Astrocyte (in vitro differentiated cells and primary cell): ENCODE data around the gene SEMA4D.

Experiments
- CTCF ChIP-seq: IDR thresholded peaks from 2 replicates; pipeline ENCODE4 v1.5.1; 2011; ENCODE audit warnings: low read depth, mild to moderate bottlenecking, inconsistent platforms, low read length, moderate library complexity; ENCODE audit not compliant: insufficient read depth
- EZH2 ChIP-seq: IDR thresholded peaks from 2 replicates; pipeline ENCODE4 v1.6.1; 2012; ENCODE audit warnings: mild to moderate bottlenecking, low read length, inconsistent platforms; ENCODE audit not compliant: insufficient read depth

GRCh38 chr9:89522959-89523285, 25.0 kb upstream of the SEMA4D start:
- TF ChIP-seq CTCF, result no peak
- TF ChIP-seq EZH2, result no peak
